ENCODE data around the gene BAIAP2. TPM values are rescaled to one million over a fixed set of nuclear protein-coding genes. Genes with fewer than 3 reads are reported as not detected.
A peak's percentile ranks its signal among the peaks of the same experiment; 100 is the strongest.

The BAIAP2 gene
- total and polyA plus RNA-seq, 2 donors (not counting 1 experiment from before 2014, with no cell fraction given): 1.3 to 12.0 TPM

- Mint-ChIP-seq H3K9me3 (ENCODE audit: insufficient read depth) (no peaks in the 10 kb centered on the region), H3K4me1 (peaks cover 9% of the 10 kb centered on the region), H3K27ac (peak overlapping the region; percentile 10), H3K27me3 (peaks cover 14% of the 10 kb centered on the region), H3K4me3 (peak overlapping the region; percentile 57)
- Histone ChIP-seq H3K4me3 (ENCODE audit: control extremely low read depth in 1 of 5, extremely low read depth in 1 of 5, insufficient read depth in 1 of 5, low read depth in 2 of 5, low read length in 4 of 5) (no peak overlapping the region), H3K36me3 (replicated peaks in 1 of 2; ENCODE audit: control extremely low read depth in 1 of 2, control insufficient read depth in 1 of 2, extremely low read depth in 1 of 2, insufficient read depth in 2 of 2, low read length in 1 of 2) (no peaks in the 10 kb centered on the region), H3K79me2 (ENCODE audit: control insufficient read depth, insufficient read depth, low read length) (no peaks in the 10 kb centered on the region), H3K4me2 (replicated peaks; ENCODE audit: low read depth, low read length, poor library complexity, severe bottlenecking) (peak overlapping the region; percentile 42), H3K9ac (ENCODE audit: low read length) (no peak overlapping the region), H3K27me3 (replicated peaks in 1 of 4; ENCODE audit: control extremely low read depth in 1 of 4, control insufficient read depth in 3 of 4, insufficient read depth in 4 of 4, low read length in 3 of 4) (peaks cover 0 to 8% (median 1%) of the 10 kb centered on the region in 4 experiments), H4K20me1 (ENCODE audit: control insufficient read depth, insufficient read depth, low read length, poor library complexity, severe bottlenecking) (no peaks in the 10 kb centered on the region), H3K9me3 (ENCODE audit: control extremely low read depth in 1 of 3, control insufficient read depth in 2 of 3, insufficient read depth in 1 of 3, low read length in 2 of 3) (peaks cover 0 to 3% (median 0%) of the 10 kb centered on the region in 3 donors), H3K4me1 (ENCODE audit: control insufficient read depth in 2 of 2, insufficient read depth in 2 of 2, low read length in 2 of 2) (peaks cover 0 to 14% of the 10 kb centered on the region in 2 donors), H2AFZ (ENCODE audit: insufficient read depth, low read depth, low read length, poor library complexity, severe bottlenecking) (no peak overlapping the region), H3K27ac (ENCODE audit: low read length in 2 of 2) (no peak overlapping the region)
- ChIA-PET POLR2A (interaction anchor here (0.6 kb wide), 1 partner anchor 12 kb away, joined by 3 read pairs; no protein-coding TSS in a partner anchor), CTCF (interaction anchor here (0.8 to 1.1 kb wide), 3 partner anchors 9 to 59 kb away, joined by 3 read pairs; no protein-coding TSS in a partner anchor)
- intact Hi-C loops (cut with micrococcal nuclease): no loop called here
- WGBS (ENCODE audit: insufficient coverage): 72% methylated on average over 25 of the region's 26 CpGs
- ATAC-seq (ENCODE audit: low read depth) (peak; percentile 61), DNase-seq (no peak)
- TF ChIP-seq EZH2 (IDR thresholded peaks at IDR 0.05; ENCODE audit: borderline replicate concordance, insufficient read depth, low read depth, low read length, poor library complexity, severe bottlenecking) (no peak), CTCF (IDR thresholded peaks at IDR 0.05) (no peak)
Measured at GRCh38 chr17:81049973-81050551, 15.1 kb downstream of the BAIAP2 start.
